HUES6 (cell line): ENCODE results near the gene ITPR1.

ENCODE experiments used
- H3K27ac ChIP-seq: 2 replicates; pipeline ENCODE4 v1.7.0; 2013; ENCODE audit warnings: low read depth, mild to moderate bottlenecking, low read length, inconsistent platforms
- H3K27me3 ChIP-seq: 2 replicates; pipeline ENCODE4 v1.6.1; 2013; ENCODE audit warnings: low read length; ENCODE audit not compliant: control insufficient read depth, insufficient read depth
- H3K36me3 ChIP-seq: 2 replicates; pipeline ENCODE4 v1.6.1; 2013; ENCODE audit warnings: low read length; ENCODE audit not compliant: control insufficient read depth, insufficient read depth
- H3K4me1 ChIP-seq: 2 replicates; pipeline ENCODE4 v1.6.1; 2013; ENCODE audit warnings: low read length; ENCODE audit not compliant: control insufficient read depth, insufficient read depth
- H3K4me3 ChIP-seq: 2 replicates; pipeline ENCODE4 v1.5.1; 2013; ENCODE audit warnings: low read depth, low read length
- H3K9ac ChIP-seq: one replicate; pipeline ENCODE4 v1.6.1; 2013; ENCODE audit warnings: mild to moderate bottlenecking, low read length
- H3K9me3 ChIP-seq: 2 replicates; pipeline ENCODE4 v1.6.1; 2013; ENCODE audit warnings: low read depth, low read length; ENCODE audit not compliant: control insufficient read depth, insufficient read depth

The ITPR1 gene

GRCh38 chr3:4895838-4896237 is 402.7 kb downstream of the ITPR1 start:
- no peak overlapping the region for H3K9ac ChIP-seq
- no peaks in the 10 kb centered on the region for H3K36me3 ChIP-seq
- no peaks in the 10 kb centered on the region for H3K27me3 ChIP-seq
- no peak overlapping the region for H3K27ac ChIP-seq
- peaks cover 7% of the 10 kb centered on the region; the same call in 1 of the 2 replicates for H3K4me1 ChIP-seq
- no peaks in the 10 kb centered on the region for H3K9me3 ChIP-seq
- no peak overlapping the region for H3K4me3 ChIP-seq
